ENCODE results near the gene MACROH2A1. TPM values are rescaled to one million over a fixed set of nuclear protein-coding genes. Genes with fewer than 3 reads are reported as not detected.
A peak's percentile ranks its signal among the peaks of the same experiment; 100 is the strongest.

The MACROH2A1 gene
- total RNA-seq = 100 to 1,000 TPM; 232 to 690 (median 355) TPM

- Histone ChIP-seq H3K36me3 (no peaks in the 10 kb centered on the region), H3K9me3 (no peaks in the 10 kb centered on the region), H3K27me3 (no peaks in the 10 kb centered on the region), H3K27ac (peak within 1 kb of the TSS; percentile 88 to 96 (median 89)), H3K4me3 (peak within 1 kb of the TSS; percentile 75 to 97 (median 86)), H3K4me1 (peaks cover 38 to 53% (median 42%) of the 10 kb centered on the region in 4 donors)
- WGBS, 2 donors = 0 to 1% methylated on average over 4 to 57 of the region's 109 CpGs
- peak; percentile 93 to 98 for DNase-seq
- peak; percentile 94 to 97 for ATAC-seq (ENCODE audit: low FRiP score in 2 of 2)
- TF ChIP-seq POLR2A (IDR thresholded peaks at IDR 0.05) (peak; percentile 41 to 98 (median 83)), CTCF (IDR thresholded peaks at IDR 0.05) (peak in 5 of 6 experiments; percentile 11 to 57 (median 18)), POLR2AphosphoS5 (IDR thresholded peaks at IDR 0.05) (peak; percentile 82 to 91), EP300 (IDR thresholded peaks at IDR 0.05) (peak in 1 of 4 donors; percentile 40)
Measured at GRCh38 chr5:135398855-135399793, at the start of gene MACROH2A1. Gene MACROH2A1, minus strand, starts transcription at chr5:135399231. Its CDS starts 10,138 bp downstream, at chr5:135389093.

GRCh38 chr5:135448071-135448739 is 49.2 kb upstream of the MACROH2A1 start:
- no peaks in the 10 kb centered on the region for H3K27me3 ChIP-seq
- peaks cover 0 to 15% (median 9%) of the 10 kb centered on the region in 4 donors for H3K4me1 ChIP-seq
- H3K27ac ChIP-seq = no peak overlapping the region
- no peaks in the 10 kb centered on the region for H3K9me3 ChIP-seq
- no peak overlapping the region for H3K4me3 ChIP-seq
- ATAC-seq (ENCODE audit: low FRiP score in 2 of 2) (no peak), DNase-seq (no peak)
- WGBS, 2 donors = 64 to 71% methylated on average over 8 to 9 of the region's 9 CpGs
- no peaks in the 10 kb centered on the region for H3K36me3 ChIP-seq
- TF ChIP-seq POLR2A (IDR thresholded peaks at IDR 0.05) (no peak), CTCF (IDR thresholded peaks at IDR 0.05) (no peak), POLR2AphosphoS5 (IDR thresholded peaks at IDR 0.05) (no peak), EP300 (IDR thresholded peaks at IDR 0.05) (no peak)

GRCh38 chr5:135447298-135447929 is 48.4 kb upstream of the MACROH2A1 start, which contains the start of gene DCANP1:
Gene DCANP1, minus strand, starts transcription at chr5:135447348. Its CDS starts 240 bp downstream, at chr5:135447108.
- Histone ChIP-seq H3K27ac (no peak within 1 kb of the TSS), H3K4me3 (no peak within 1 kb of the TSS), H3K4me1 (peaks cover 0 to 15% (median 9%) of the 10 kb centered on the region in 4 donors), H3K36me3 (no peaks in the 10 kb centered on the region), H3K9me3 (no peaks in the 10 kb centered on the region), H3K27me3 (no peaks in the 10 kb centered on the region)
- ATAC-seq (ENCODE audit: low FRiP score in 2 of 2) (peak; percentile 18 to 72), DNase-seq (peak in 1 of 2 donors; percentile 71)
- no peak for TF ChIP-seq POLR2A (IDR thresholded peaks at IDR 0.05)
- TF ChIP-seq CTCF (IDR thresholded peaks at IDR 0.05) = peak in 1 of 6 experiments; percentile 6
- peak in 1 of 2 donors; percentile 58 for TF ChIP-seq POLR2AphosphoS5 (IDR thresholded peaks at IDR 0.05)
- TF ChIP-seq EP300 (IDR thresholded peaks at IDR 0.05) = peak in 1 of 4 donors; percentile 75
- WGBS, 2 donors = 75% methylated on average over 5 of the region's 5 CpGs

- Histone ChIP-seq H3K36me3 (no peaks in the 10 kb centered on the region), H3K27ac (no peak overlapping the region), H3K9me3 (no peaks in the 10 kb centered on the region), H3K4me1 (peaks cover 0 to 15% (median 10%) of the 10 kb centered on the region in 4 donors), H3K27me3 (no peaks in the 10 kb centered on the region), H3K4me3 (no peak overlapping the region)
- 88 to 90% methylated on average over 6 to 7 of the region's 7 CpGs for WGBS, 2 donors
- no peak for TF ChIP-seq POLR2A (IDR thresholded peaks at IDR 0.05)
- TF ChIP-seq POLR2AphosphoS5 (IDR thresholded peaks at IDR 0.05) = no peak
- DNase-seq (no peak), ATAC-seq (ENCODE audit: low FRiP score in 2 of 2) (no peak)
Measured at GRCh38 chr5:135446615-135447014, 47.6 kb upstream of the MACROH2A1 start.
